CD14-positive monocyte (primary cell): Measurements from ENCODE around the gene MMUT. TPM values are rescaled to one million over a fixed set of nuclear protein-coding genes. Genes with fewer than 3 reads are reported as not detected.
"Not testable (repeated sequence)": the region's sequence is repeated elsewhere in the genome, so short reads cannot be mapped to it uniquely, and the experiment has no call there.

Source experiments
- DNase-seq, 3 donors: peaks; one replicate each; pipeline ENCODE4 v3.0.0-alpha.2; 2011 to 2022
- H2AFZ ChIP-seq: 2 replicates; pipeline ENCODE4 v1.6.0; 2012; ENCODE audit warnings: mild to moderate bottlenecking, low read depth, low read length, inconsistent platforms; ENCODE audit not compliant: insufficient read depth, poor library complexity, severe bottlenecking
- H3K27ac ChIP-seq, 2 donors: 1 replicate in 1 of 2; 2 replicates in 1 of 2; pipeline ENCODE4 v1.5.1; 2012 to 2013; ENCODE audit warnings: low read length in 2 of 2, control low read depth in 1 of 2, inconsistent platforms in 1 of 2, low read depth in 1 of 2, mild to moderate bottlenecking in 1 of 2
- H3K27me3 ChIP-seq, 2 donors: one replicate each; pipeline versions ENCODE4 v1.6.0 to v1.6.1; 2011 to 2013; ENCODE audit warnings: low read length in 2 of 2; ENCODE audit not compliant: control insufficient read depth in 2 of 2, insufficient read depth in 2 of 2
- H3K36me3 ChIP-seq, 2 donors: replicated peaks in 1 of 2; 1 replicate in 1 of 2; 2 replicates in 1 of 2; pipeline versions ENCODE4 v1.5.1 to v1.6.1; 2012 to 2013; ENCODE audit warnings: low read length in 2 of 2, control low read depth in 1 of 2, inconsistent platforms in 1 of 2, mild to moderate bottlenecking in 1 of 2; ENCODE audit not compliant: insufficient read depth in 2 of 2, control insufficient read depth in 1 of 2
- H3K4me1 ChIP-seq, 2 donors: 1 replicate in 1 of 2; 2 replicates in 1 of 2; pipeline versions ENCODE4 v1.5.1 to v1.6.1; 2012 to 2013; ENCODE audit warnings: low read length in 2 of 2, control low read depth in 1 of 2, inconsistent platforms in 1 of 2, mild to moderate bottlenecking in 1 of 2, moderate library complexity in 1 of 2; ENCODE audit not compliant: insufficient read depth in 2 of 2, control insufficient read depth in 1 of 2
- H3K4me2 ChIP-seq: replicated peaks from 2 replicates; pipeline ENCODE3; 2012; ENCODE audit warnings: low read length, moderate library complexity, mild to moderate bottlenecking; ENCODE audit not compliant: poor library complexity, severe bottlenecking; ENCODE audit errors: extremely low read depth
- H3K4me3 ChIP-seq, 3 experiments: fragments of 200-600 bp in 1 of 3; sonication (generic) in 1 of 3; replicated peaks in 1 of 3; 1 replicate in 2 of 3; 2 replicates in 1 of 3; pipeline ENCODE4 v1.5.1; 2011 to 2013; ENCODE audit warnings: low read length in 3 of 3, mild to moderate bottlenecking in 3 of 3, control low read depth in 2 of 3, low read depth in 2 of 3, inconsistent platforms in 1 of 3, moderate library complexity in 1 of 3
- H3K79me2 ChIP-seq: 2 replicates; pipeline ENCODE4 v1.6.0; 2012; ENCODE audit warnings: mild to moderate bottlenecking, control low read depth, inconsistent platforms, low read length, moderate library complexity; ENCODE audit not compliant: insufficient read depth
- H3K9ac ChIP-seq: 2 replicates; pipeline ENCODE4 v1.6.0; 2017; ENCODE audit warnings: low read length, mild to moderate bottlenecking; ENCODE audit not compliant: insufficient read depth, poor library complexity, severe bottlenecking
- H3K9me3 ChIP-seq, 2 donors: replicated peaks in 1 of 2; 1 replicate in 1 of 2; 2 replicates in 1 of 2; pipeline versions ENCODE4 v1.5.1 to v1.6.1; 2012 to 2013; ENCODE audit warnings: low read length in 2 of 2, control low read depth in 1 of 2; ENCODE audit not compliant: control insufficient read depth in 1 of 2, insufficient read depth in 1 of 2
- H4K20me1 ChIP-seq: 2 replicates; pipeline ENCODE4 v1.6.0; 2012; ENCODE audit warnings: mild to moderate bottlenecking, low read length, control low read depth, moderate library complexity; ENCODE audit not compliant: insufficient read depth
- H3K27ac Mint-ChIP-seq, 7 donors: one replicate each; pipeline ENCODE4 v1.8.0; 2020; ENCODE audit warnings: mild to moderate bottlenecking in 7 of 7, mixed read lengths in 7 of 7, moderate library complexity in 6 of 7, inconsistent platforms in 2 of 7
- H3K27me3 Mint-ChIP-seq, 3 donors: one replicate each; pipeline ENCODE4 v1.8.0; 2021 to 2022; ENCODE audit warnings: low read depth in 3 of 3, mild to moderate bottlenecking in 3 of 3, mixed read lengths in 3 of 3, moderate library complexity in 3 of 3, inconsistent platforms in 1 of 3
- H3K36me3 Mint-ChIP-seq, 2 donors: one replicate each; pipeline ENCODE4 v1.8.0; 2020; ENCODE audit warnings: mixed read lengths in 2 of 2, inconsistent platforms in 1 of 2, mild to moderate bottlenecking in 1 of 2
- H3K4me1 Mint-ChIP-seq: one replicate; pipeline ENCODE4 v1.8.0; 2020; ENCODE audit warnings: mild to moderate bottlenecking, mixed read lengths
- H3K4me3 Mint-ChIP-seq, 2 donors: one replicate each; pipeline ENCODE4 v1.8.0; 2020; ENCODE audit warnings: mild to moderate bottlenecking in 2 of 2, mixed read lengths in 2 of 2, moderate library complexity in 1 of 2
- H3K9me3 Mint-ChIP-seq, 7 donors: one replicate each; pipeline ENCODE4 v1.8.0; 2020 to 2022; ENCODE audit warnings: mixed read lengths in 7 of 7, mild to moderate bottlenecking in 6 of 7, moderate library complexity in 6 of 7, inconsistent platforms in 2 of 7
- CTCF ChIP-seq: fragments of 200-600 bp; IDR thresholded peaks from one replicate; pipeline ENCODE4 v1.8.0; 2022; ENCODE audit warnings: antibody characterized with exemption, mild to moderate bottlenecking
- WGBS: methylation state at CpG from one replicate; pipeline ENCODE4 v1.1.5; 2013; ENCODE audit warnings: missing lambda C conversion rate; ENCODE audit not compliant: insufficient coverage; 5-methylcytosine and 5-hydroxymethylcytosine counted together
- intact Hi-C, 2 donors: fragments of 100-400 bp; cut with micrococcal nuclease; formaldehyde crosslinking; loops; one replicate each; pipeline versions ENCODE4 v1.15.0 to v1.15.1; 2023
- polyA plus RNA-seq, 3 donors: library from polyadenylated mRNA; depleted of rRNA in 1 of 3; unstranded in 2 of 3; stranded (reverse) in 1 of 3; fragments of 300-500 nt in 2 of 3; fragments of >200 nt in 1 of 3; fragmentation: Illumina TruSeq in 2 of 3; gene quantifications; 1 replicate in 2 of 3; 2 replicates in 1 of 3; pipeline ENCODE4 v1.2.3, GENCODE V29; 2012 to 2021

Gene MMUT
- polyA plus RNA-seq, 3 donors: 3.2 to 9.2 (median 6.4) TPM

- peaks cover 12 to 17% of the 10 kb centered on the region in 2 donors for H3K36me3 Mint-ChIP-seq
Observed at GRCh38 chr6:49497304-49497703, 34.3 kb upstream of the MMUT start.

DNA sequence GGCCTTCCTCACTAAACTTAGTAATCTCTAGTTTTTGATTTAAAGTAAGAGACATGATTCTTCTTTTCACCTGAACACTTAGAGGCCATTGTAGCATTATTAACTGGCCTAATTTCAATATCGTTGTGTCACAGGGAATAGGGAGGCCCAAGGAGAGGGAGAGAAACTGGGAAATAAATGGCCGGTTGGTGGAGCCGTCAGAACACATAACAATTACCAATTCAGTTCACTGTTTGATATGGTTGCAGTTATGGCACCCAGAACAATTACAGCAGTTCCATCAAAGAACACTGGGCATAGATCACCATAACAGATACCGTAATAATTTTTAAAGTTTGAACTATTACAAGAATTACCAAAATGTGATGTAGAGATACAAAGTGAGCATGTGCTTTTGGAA, 27.6 kb upstream of the MMUT start:
- no peaks in the 10 kb centered on the region for H3K9me3 Mint-ChIP-seq
- no CpG with 5 or more reads among the region's 4 CpGs for WGBS

More at GRCh38 chr6:49497304-49497703, 34.3 kb upstream of the MMUT start:
- Mint-ChIP-seq H3K27ac (no peak overlapping the region), H3K4me1 (no peaks in the 10 kb centered on the region), H3K9me3 (no peaks in the 10 kb centered on the region), H3K4me3 (no peak overlapping the region), H3K27me3 (peaks cover 0 to 2% (median 2%) of the 10 kb centered on the region in 3 donors)
- H2AFZ ChIP-seq: no peak overlapping the region
- no peak overlapping the region for H3K4me3 ChIP-seq
- no peak for DNase-seq
- no peaks in the 10 kb centered on the region for H3K79me2 ChIP-seq
- H3K27me3 ChIP-seq: no peaks in the 10 kb centered on the region
- H3K36me3 ChIP-seq: peaks cover 3 to 17% of the 10 kb centered on the region in 2 donors
- no peaks in the 10 kb centered on the region for H3K4me1 ChIP-seq
- H4K20me1 ChIP-seq: no peaks in the 10 kb centered on the region
- intact Hi-C loops: no loop called here
- H3K4me2 ChIP-seq: no peak overlapping the region
- H3K9me3 ChIP-seq: no peaks in the 10 kb centered on the region
- no peak overlapping the region for H3K27ac ChIP-seq
- no peak for TF ChIP-seq CTCF
- H3K9ac ChIP-seq: no peak overlapping the region
- WGBS: no CpG with 5 or more reads among the region's 3 CpGs

GRCh38 chr6:49483380-49483779, 20.3 kb upstream of the MMUT start:
- H3K27me3 Mint-ChIP-seq, H3K9me3 ChIP-seq, H3K4me3 ChIP-seq, H3K9ac ChIP-seq, H3K4me1 ChIP-seq, H3K27ac Mint-ChIP-seq, H3K4me2 ChIP-seq, H2AFZ ChIP-seq, intact Hi-C loops, DNase-seq, H3K9me3 Mint-ChIP-seq, H3K4me1 Mint-ChIP-seq, H3K27me3 ChIP-seq, H4K20me1 ChIP-seq, H3K79me2 ChIP-seq, H3K27ac ChIP-seq, H3K4me3 Mint-ChIP-seq: not testable (repeated sequence)
- WGBS: 92% methylated on average over 7 of the region's 14 CpGs
- peaks cover 22 to 48% of the 10 kb centered on the region in 2 donors for H3K36me3 Mint-ChIP-seq
- H3K36me3 ChIP-seq: peaks cover 0 to 15% of the 10 kb centered on the region in 2 donors

More for the DNA sequence above, 27.6 kb upstream of the MMUT start:
- Mint-ChIP-seq H3K27ac (no peak overlapping the region), H3K36me3 (peaks cover 41 to 59% of the 10 kb centered on the region in 2 donors), H3K4me3 (no peak overlapping the region), H3K4me1 (no peaks in the 10 kb centered on the region), H3K27me3 (peaks cover 0 to 4% (median 0%) of the 10 kb centered on the region in 3 donors)
- H3K4me2 ChIP-seq: no peak overlapping the region
- intact Hi-C loops: no loop called here
- peaks cover 23 to 62% of the 10 kb centered on the region in 2 donors for H3K36me3 ChIP-seq
- no peaks in the 10 kb centered on the region for H3K4me1 ChIP-seq
- H3K27ac ChIP-seq: no peak overlapping the region
- no peaks in the 10 kb centered on the region for H3K27me3 ChIP-seq
- no peak for TF ChIP-seq CTCF
- H3K9ac ChIP-seq: no peak overlapping the region
- no peak overlapping the region for H2AFZ ChIP-seq
- no peaks in the 10 kb centered on the region for H3K79me2 ChIP-seq
- no peak overlapping the region for H3K4me3 ChIP-seq
- H4K20me1 ChIP-seq: no peaks in the 10 kb centered on the region
- H3K9me3 ChIP-seq: no peaks in the 10 kb centered on the region
- no peak for DNase-seq
